GM10266 (cell line): ENCODE measurements around the gene DTNB.
"Not testable (repeated sequence)": the region's sequence is repeated elsewhere in the genome, so short reads cannot be mapped to it uniquely, and the experiment has no call there.

ENCODE experiments used
- DNase-seq: peaks from one replicate; pipeline ENCODE4 v3.0.0; 2012; ENCODE audit errors: extremely low spot score
- CTCF ChIP-seq: IDR thresholded peaks from 2 replicates; pipeline ENCODE4 v1.5.1; 2012; ENCODE audit warnings: mild to moderate bottlenecking, low read depth; ENCODE audit not compliant: control insufficient read depth, insufficient read depth; ENCODE audit errors: missing control alignments

Gene DTNB

DNA sequence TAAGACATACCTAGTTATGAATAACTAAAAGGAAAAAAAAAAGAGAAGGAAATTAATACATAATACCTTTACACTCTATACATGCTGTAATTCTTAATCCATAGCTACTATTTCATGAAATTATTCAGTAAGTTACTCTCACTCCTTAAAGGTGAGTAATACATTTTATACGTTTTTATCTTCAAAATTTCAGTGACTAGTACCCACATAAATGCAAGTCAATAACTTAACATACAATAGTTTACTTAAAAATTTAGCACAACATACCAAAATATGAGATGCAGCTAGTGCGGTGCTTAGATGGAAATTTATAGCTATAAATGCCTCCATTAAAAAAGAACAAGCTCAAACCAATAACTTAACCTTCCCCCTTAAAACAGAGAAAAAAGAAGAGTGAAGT lies 36.0 kb upstream of the DTNB start:
- no peak for TF ChIP-seq CTCF
- no peak for DNase-seq

DNA sequence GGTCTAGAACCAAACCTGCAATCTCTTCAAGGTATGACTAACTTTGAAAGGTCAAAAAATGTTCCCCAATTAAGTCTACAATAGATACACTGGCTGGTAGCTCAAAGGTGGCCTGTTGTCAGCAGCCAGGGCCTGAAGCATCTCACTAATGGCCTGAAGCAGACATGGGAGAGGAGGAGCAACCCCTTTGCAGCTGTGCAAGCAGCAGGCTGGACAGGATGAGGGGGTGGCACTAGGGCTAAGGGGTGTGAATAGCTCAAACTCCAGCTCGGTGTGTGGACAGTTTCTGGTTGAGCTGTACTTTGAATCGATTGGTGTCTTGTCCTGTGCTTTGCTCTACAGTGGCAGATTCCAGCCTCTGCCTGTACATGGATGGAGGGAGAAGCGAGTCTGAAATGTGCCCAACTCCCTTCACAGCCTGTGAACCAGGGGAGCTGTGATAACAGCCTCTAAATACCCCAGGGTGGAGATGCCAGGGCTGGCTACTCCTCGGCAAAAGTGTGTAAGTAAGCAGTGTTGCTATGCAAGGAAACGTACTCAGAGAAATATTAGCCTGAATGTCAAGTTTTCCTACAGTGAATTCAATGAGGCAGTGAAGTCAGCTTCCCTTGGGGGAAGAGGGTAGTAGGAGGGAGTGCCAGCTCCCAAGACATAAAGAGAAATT lies 34.7 kb upstream of the DTNB start:
- TF ChIP-seq CTCF: no peak
- no peak for DNase-seq

GRCh38 chr2:25705575-25705974 lies 32.2 kb upstream of the DTNB start:
- not testable (repeated sequence) for DNase-seq

GRCh38 chr2:25701801-25702200 lies 28.4 kb upstream of the DTNB start:
- TF ChIP-seq CTCF: no peak
- DNase-seq: no peak

- TF ChIP-seq CTCF: peak; percentile 60
- DNase-seq: peak; percentile 48
These were observed 26.9 kb upstream of the DTNB start for GRCh38 chr2:25700221-25700660.

DNA sequence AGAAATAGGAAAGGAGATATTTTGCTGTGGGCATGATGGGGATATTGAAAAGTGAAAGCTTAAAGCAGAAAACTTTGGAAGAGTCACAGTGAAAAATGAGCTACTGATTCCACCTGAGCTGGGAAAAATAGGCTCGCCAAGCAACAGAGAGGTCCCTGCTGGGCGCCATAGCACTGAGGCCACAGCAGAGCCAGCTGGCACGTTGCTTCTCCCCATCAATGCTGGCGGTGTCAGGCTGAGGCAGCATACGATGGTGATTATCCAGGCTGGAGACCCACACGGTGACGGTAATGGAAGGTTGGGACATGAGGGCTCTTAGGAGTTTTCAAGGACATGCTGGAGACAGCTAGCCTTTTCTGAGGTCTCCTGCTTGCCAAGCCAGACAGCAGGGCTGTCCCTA lies 25.8 kb upstream of the DTNB start:
- DNase-seq: no peak
- no peak for TF ChIP-seq CTCF

GRCh38 chr2:25698752-25699151 lies 25.4 kb upstream of the DTNB start:
- no peak for DNase-seq
- TF ChIP-seq CTCF: no peak
